Astrocyte (in vitro differentiated cells and primary cell): ENCODE measurements around the gene MAP7D1.

Source experiments
- CTCF ChIP-seq: IDR thresholded peaks from 2 replicates; pipeline ENCODE4 v1.5.1; 2011; ENCODE audit warnings: low read depth, mild to moderate bottlenecking, inconsistent platforms, low read length, moderate library complexity; ENCODE audit not compliant: insufficient read depth
- EZH2 ChIP-seq: IDR thresholded peaks from 2 replicates; pipeline ENCODE4 v1.6.1; 2012; ENCODE audit warnings: mild to moderate bottlenecking, low read length, inconsistent platforms; ENCODE audit not compliant: insufficient read depth

GRCh38 chr1:36157973-36158826, 2.2 kb downstream of the MAP7D1 start:
- no peak for TF ChIP-seq CTCF
- TF ChIP-seq EZH2: no peak
